T-cell (primary cell): ENCODE measurements around the gene SF3A1. TPM values are rescaled to one million over a fixed set of nuclear protein-coding genes. Genes with fewer than 3 reads are reported as not detected.

Experiments used
- ATAC-seq, 4 experiments: fragments of 200-7000 bp in 3 of 4; fragments of 150-1000 bp in 1 of 4; cut with Tn5 transposase; replicated peaks in 1 of 4; 1 replicate in 3 of 4; 2 replicates in 1 of 4; pipeline ENCODE4 v1.10.0; 2021; ENCODE audit warnings: moderate library complexity in 3 of 4, mild to moderate bottlenecking in 2 of 4, moderate number of reproducible peaks in 1 of 4
- CTCF ChIA-PET, 2 donors: fragments of 300-600 bp; sonication (Branson Sonifier 250); formaldehyde crosslinking; loops; one replicate each; lab custom pipeline; 2022; ENCODE audit warnings: antibody characterized with exemption in 2 of 2; lab: Charles Lee
- POLR2A ChIA-PET, 2 donors: fragments of 300-600 bp; sonication (Branson Sonifier 250); formaldehyde crosslinking; loops; one replicate each; lab custom pipeline; 2022; ENCODE audit warnings: antibody characterized with exemption in 2 of 2; lab: Charles Lee
- DNase-seq, 35 experiments: peaks; one replicate each; pipeline versions ENCODE4 v3.0.0 to v3.0.0-alpha.2; 2013 to 2023
- H3K27ac ChIP-seq: one replicate; pipeline ENCODE4 v1.5.1; 2013; ENCODE audit warnings: low read length
- H3K27me3 ChIP-seq, 2 experiments: replicated peaks in 1 of 2; 1 replicate in 1 of 2; 2 replicates in 1 of 2; pipeline versions ENCODE4 v1.6.1 to v1.7.0; 2013; ENCODE audit warnings: low read length in 1 of 2, mixed read lengths in 1 of 2; ENCODE audit not compliant: control insufficient read depth in 2 of 2, insufficient read depth in 2 of 2; ENCODE audit errors: extremely low read depth in 1 of 2
- H3K36me3 ChIP-seq, 2 donors: 1 replicate in 1 of 2; 2 replicates in 1 of 2; pipeline versions ENCODE4 v1.6.1 to v1.7.0; 2013; ENCODE audit warnings: low read length in 1 of 2; ENCODE audit not compliant: control insufficient read depth in 2 of 2, insufficient read depth in 1 of 2; ENCODE audit errors: extremely low read depth in 1 of 2
- H3K4me1 ChIP-seq, 2 experiments: 1 replicate in 1 of 2; 2 replicates in 1 of 2; pipeline versions ENCODE4 v1.6.1 to v1.7.0; 2013; ENCODE audit warnings: low read length in 2 of 2, mixed read lengths in 1 of 2; ENCODE audit not compliant: insufficient read depth in 2 of 2, control insufficient read depth in 1 of 2; ENCODE audit errors: extremely low read depth in 1 of 2
- H3K4me3 ChIP-seq, 2 donors: 1 replicate in 1 of 2; 2 replicates in 1 of 2; pipeline versions ENCODE4 v1.5.1 to v1.7.0; 2013; ENCODE audit warnings: mild to moderate bottlenecking in 2 of 2, low read length in 1 of 2, moderate library complexity in 1 of 2; ENCODE audit not compliant: control insufficient read depth in 1 of 2; ENCODE audit errors: extremely low read depth in 1 of 2
- H3K9me3 ChIP-seq: 2 replicates; pipeline ENCODE4 v1.7.0; 2013
- H3K27ac Mint-ChIP-seq, 2 donors: one replicate each; pipeline ENCODE4 v1.8.0; 2020 to 2021; ENCODE audit warnings: mild to moderate bottlenecking in 2 of 2, mixed read lengths in 2 of 2
- H3K27me3 Mint-ChIP-seq, 2 donors: one replicate each; pipeline ENCODE4 v1.8.0; 2021 to 2022; ENCODE audit warnings: mixed read lengths in 2 of 2
- H3K36me3 Mint-ChIP-seq: one replicate; pipeline ENCODE4 v1.8.0; 2021; ENCODE audit warnings: mixed read lengths
- H3K4me1 Mint-ChIP-seq, 3 donors: one replicate each; pipeline ENCODE4 v1.8.0; 2020 to 2022; ENCODE audit warnings: mixed read lengths in 3 of 3, mild to moderate bottlenecking in 1 of 3
- H3K4me3 Mint-ChIP-seq, 3 donors: one replicate each; pipeline ENCODE4 v1.8.0; 2020 to 2022; ENCODE audit warnings: mild to moderate bottlenecking in 3 of 3, mixed read lengths in 3 of 3, moderate library complexity in 3 of 3
- H3K9me3 Mint-ChIP-seq, 3 donors: one replicate each; pipeline ENCODE4 v1.8.0; 2020 to 2022; ENCODE audit warnings: mixed read lengths in 3 of 3
- WGBS: methylation state at CpG from one replicate; pipeline ENCODE4 v1.1.5; 2013; ENCODE audit warnings: missing lambda C conversion rate; ENCODE audit not compliant: insufficient coverage; 5-methylcytosine and 5-hydroxymethylcytosine counted together
- total RNA-seq, 35 experiments: library from RNA in 6 of 35; stranded (reverse) in 6 of 35; fragments of 120-200 nt in 1 of 35; gene quantifications; one replicate each; pipeline versions ENCODE4 v1.2.1 to v1.2.4 and lab custom pipeline; 2013 to 2026

The SF3A1 gene
- total RNA-seq, 5 donors from 2014 or later (not counting 1 experiment from before 2014, with no cell fraction given) = 272 to 323 (median 292) TPM

DNA sequence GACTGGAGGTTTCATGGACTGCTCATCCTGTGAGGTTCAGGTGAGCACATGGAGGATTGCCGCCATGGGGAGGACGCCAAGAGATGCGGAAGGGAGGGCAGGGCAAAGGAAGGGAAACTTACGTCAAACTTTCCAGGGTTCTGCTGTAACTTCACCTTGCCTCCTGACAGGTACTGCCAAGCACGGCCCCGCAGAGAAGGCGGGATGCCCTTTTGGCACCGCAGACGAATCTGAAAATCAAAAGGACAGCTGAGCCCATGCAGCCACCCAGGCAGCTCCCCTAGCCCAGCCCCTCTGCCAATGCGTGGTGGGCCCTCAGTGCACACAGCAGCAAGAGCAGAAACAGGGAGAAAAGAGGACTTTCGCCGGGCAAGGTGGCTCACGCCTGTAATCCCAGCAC lies 57.4 kb downstream of the SF3A1 start:
- Histone ChIP-seq H3K4me3 (no peak overlapping the region), H3K27ac (peak overlapping the region; percentile 71), H3K4me1 (peaks cover 67 to 96% of the 10 kb centered on the region in 2 experiments), H3K36me3 (peaks cover 16 to 82% of the 10 kb centered on the region in 2 donors), H3K9me3 (no peaks in the 10 kb centered on the region), H3K27me3 (no peaks in the 10 kb centered on the region)
- H3K4me1 Mint-ChIP-seq = peaks cover 86 to 93% (median 91%) of the 10 kb centered on the region in 3 donors
- ATAC-seq = no peak
- DNase-seq = no peak
- peak overlapping the region in 1 of 3 donors; percentile 70 for H3K4me3 Mint-ChIP-seq
- peak overlapping the region; percentile 94 to 99 for H3K27ac Mint-ChIP-seq
- no peaks in the 10 kb centered on the region for H3K27me3 Mint-ChIP-seq
- CTCF ChIA-PET = no interaction called here
- H3K9me3 Mint-ChIP-seq = no peaks in the 10 kb centered on the region
- POLR2A ChIA-PET = no interaction called here
- peaks cover 53% of the 10 kb centered on the region for H3K36me3 Mint-ChIP-seq
- WGBS = 97% methylated on average over 11 of the region's 13 CpGs

- POLR2A ChIA-PET = no interaction called here
- Mint-ChIP-seq H3K27ac (peak overlapping the region; percentile 94 to 99), H3K9me3 (no peaks in the 10 kb centered on the region), H3K36me3 (peaks cover 56% of the 10 kb centered on the region), H3K4me1 (peaks cover 81 to 88% (median 86%) of the 10 kb centered on the region in 3 donors), H3K27me3 (no peaks in the 10 kb centered on the region), H3K4me3 (peak overlapping the region in 1 of 3 donors; percentile 70)
- CTCF ChIA-PET = interaction anchor here in 1 of 2 donors (0.6 kb wide), 1 partner anchor 910 kb away, joined by 6 read pairs; no protein-coding TSS in a partner anchor
- H3K4me3 ChIP-seq = peak overlapping the region in 1 of 2 donors; percentile 32
- H3K27me3 ChIP-seq = no peaks in the 10 kb centered on the region
- H3K27ac ChIP-seq = peak overlapping the region; percentile 71
- DNase-seq = no peak
- peaks cover 23 to 84% of the 10 kb centered on the region in 2 donors for H3K36me3 ChIP-seq
- WGBS = 95% methylated on average over 7 of the region's 9 CpGs
- no peak for ATAC-seq
- no peaks in the 10 kb centered on the region for H3K9me3 ChIP-seq
- peaks cover 56 to 87% of the 10 kb centered on the region in 2 experiments for H3K4me1 ChIP-seq
Observed at GRCh38 chr22:30297991-30298701, 58.5 kb downstream of the SF3A1 start.

DNA sequence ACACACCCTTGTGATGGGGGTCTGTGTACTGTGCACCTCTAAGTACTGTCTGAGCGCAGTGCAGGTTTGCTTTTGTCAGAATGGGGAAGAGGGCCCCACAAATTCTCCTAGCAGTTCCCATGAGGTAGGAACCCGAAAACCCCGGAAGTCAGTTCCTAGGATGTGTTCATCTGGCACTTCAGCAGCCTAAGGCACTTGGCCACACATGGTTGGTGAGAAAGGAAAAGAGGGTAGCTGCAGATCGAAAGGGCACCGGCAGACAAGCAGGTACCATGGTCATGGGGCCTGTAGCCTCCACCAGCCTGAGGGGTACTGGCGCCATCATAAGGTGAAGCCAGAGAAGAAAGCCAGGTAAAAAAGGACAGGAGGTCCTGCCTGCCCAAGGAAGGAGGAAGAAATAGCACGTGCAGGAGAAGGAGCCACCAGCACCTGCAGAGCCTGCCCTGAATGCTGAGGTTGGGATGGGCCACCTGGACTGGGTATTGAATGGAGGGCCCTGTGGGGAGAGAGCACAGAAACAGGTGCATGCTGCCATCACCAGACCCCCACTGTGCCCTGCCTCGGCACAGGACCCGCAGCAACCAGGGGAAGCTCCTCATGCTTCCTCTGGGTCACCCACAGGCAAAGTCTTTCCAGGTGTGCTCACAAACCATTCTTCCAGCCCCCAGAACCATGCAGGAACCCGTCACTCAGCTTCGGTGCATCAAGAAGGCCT lies 59.3 kb downstream of the SF3A1 start:
- Histone ChIP-seq H3K4me1 (peaks cover 51 to 80% of the 10 kb centered on the region in 2 experiments), H3K27me3 (no peaks in the 10 kb centered on the region), H3K9me3 (no peaks in the 10 kb centered on the region), H3K4me3 (peak overlapping the region in 1 of 2 donors; percentile 32), H3K27ac (peak overlapping the region; percentile 71), H3K36me3 (peaks cover 25 to 84% of the 10 kb centered on the region in 2 donors)
- ChIA-PET POLR2A (no interaction called here), CTCF (no interaction called here)
- Mint-ChIP-seq H3K4me3 (peak overlapping the region in 1 of 3 donors; percentile 70), H3K4me1 (peaks cover 74 to 83% (median 80%) of the 10 kb centered on the region in 3 donors), H3K27me3 (no peaks in the 10 kb centered on the region), H3K27ac (peak overlapping the region; percentile 94 to 99), H3K9me3 (no peaks in the 10 kb centered on the region), H3K36me3 (peaks cover 54% of the 10 kb centered on the region)
- DNase-seq (no peak), ATAC-seq (no peak)
- WGBS = 77% methylated on average over 10 of the region's 11 CpGs

GRCh38 chr22:30296833-30297232 lies 59.9 kb downstream of the SF3A1 start:
- DNase-seq (no peak), ATAC-seq (peak; percentile 5 to 47 (median 22))
- WGBS = no CpG with 5 or more reads among the region's 3 CpGs
- CTCF ChIA-PET = no interaction called here
- H3K27me3 Mint-ChIP-seq = no peaks in the 10 kb centered on the region
- peak overlapping the region in 1 of 3 donors; percentile 70 for H3K4me3 Mint-ChIP-seq
- Histone ChIP-seq H3K36me3 (peaks cover 31 to 82% of the 10 kb centered on the region in 2 donors), H3K9me3 (no peaks in the 10 kb centered on the region), H3K4me1 (peaks cover 45 to 74% of the 10 kb centered on the region in 2 experiments), H3K4me3 (peak overlapping the region in 1 of 2 donors; percentile 19), H3K27me3 (no peaks in the 10 kb centered on the region), H3K27ac (peak overlapping the region; percentile 71)
- no peaks in the 10 kb centered on the region for H3K9me3 Mint-ChIP-seq
- H3K4me1 Mint-ChIP-seq = peaks cover 69 to 77% (median 74%) of the 10 kb centered on the region in 3 donors
- peak overlapping the region; percentile 94 to 99 for H3K27ac Mint-ChIP-seq
- POLR2A ChIA-PET = interaction anchor here (0.7 to 1.1 kb wide), 3 partner anchors 9 to 45 kb away, joined by 3 to 4 read pairs (median 3); no protein-coding TSS in a partner anchor
- peaks cover 50% of the 10 kb centered on the region for H3K36me3 Mint-ChIP-seq

DNA sequence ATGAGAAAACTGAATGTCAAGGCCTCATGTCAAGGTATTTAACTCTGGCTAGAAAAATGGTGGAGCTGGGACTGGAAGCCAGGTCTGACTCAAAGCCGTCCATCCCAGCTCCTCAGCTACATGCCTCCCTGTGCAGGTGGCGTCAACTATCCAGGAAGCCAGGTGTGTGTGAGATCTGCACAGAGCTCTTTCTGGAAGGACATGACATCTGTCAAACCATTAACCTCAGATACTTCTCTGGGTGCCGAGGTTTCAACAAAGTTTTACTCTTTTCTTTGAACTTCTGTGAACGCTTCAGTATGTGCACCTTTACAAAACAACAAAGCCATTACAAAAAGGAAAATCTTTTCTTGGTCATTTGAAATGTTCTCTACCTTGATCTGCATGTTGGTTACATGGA lies 60.4 kb downstream of the SF3A1 start:
- H3K27ac Mint-ChIP-seq = peak overlapping the region; percentile 94 to 99
- H3K36me3 ChIP-seq = peaks cover 33 to 82% of the 10 kb centered on the region in 2 donors
- H3K4me3 Mint-ChIP-seq = peak overlapping the region in 1 of 3 donors; percentile 70
- POLR2A ChIA-PET = interaction anchor here (0.7 to 1.1 kb wide), 4 partner anchors 10 to 45 kb away, joined by 3 to 4 read pairs (median 4); no protein-coding TSS in a partner anchor
- peaks cover 69 to 77% (median 74%) of the 10 kb centered on the region in 3 donors for H3K4me1 Mint-ChIP-seq
- ATAC-seq (peak; percentile 34 to 85 (median 40)), DNase-seq (peak in 3 of 35 experiments; percentile 28 to 49 (median 41))
- H3K27me3 Mint-ChIP-seq = no peaks in the 10 kb centered on the region
- no peaks in the 10 kb centered on the region for H3K9me3 Mint-ChIP-seq
- peaks cover 48% of the 10 kb centered on the region for H3K36me3 Mint-ChIP-seq
- CTCF ChIA-PET = no interaction called here
- H3K4me1 ChIP-seq = peaks cover 40 to 71% of the 10 kb centered on the region in 2 experiments
- H3K27ac ChIP-seq = peak overlapping the region; percentile 71
- H3K4me3 ChIP-seq = no peak overlapping the region
- no CpG with 5 or more reads among the region's 4 CpGs for WGBS
- no peaks in the 10 kb centered on the region for H3K9me3 ChIP-seq
- H3K27me3 ChIP-seq = no peaks in the 10 kb centered on the region

DNA sequence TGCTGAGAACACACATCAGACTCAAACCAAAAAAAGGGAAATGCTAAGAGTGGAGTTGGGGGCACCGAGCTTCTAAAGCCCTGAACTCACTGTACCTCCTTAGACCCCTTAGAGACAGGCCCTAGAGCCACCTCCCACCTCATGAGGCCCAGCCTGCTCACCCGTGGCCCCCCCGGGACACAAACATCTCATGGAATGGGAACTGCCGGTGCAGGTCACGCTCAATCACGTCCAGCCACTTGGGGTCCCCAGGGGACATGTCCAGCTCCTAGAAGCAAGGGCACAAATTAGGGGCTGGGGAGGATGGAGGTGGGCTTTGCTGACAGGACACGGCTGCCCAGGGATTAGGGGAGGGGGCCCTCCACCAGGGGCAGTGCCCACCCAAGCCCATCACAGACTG lies 61.1 kb downstream of the SF3A1 start:
- DNase-seq = no peak
- CTCF ChIA-PET = no interaction called here
- peaks cover 29 to 74% of the 10 kb centered on the region in 2 donors for H3K36me3 ChIP-seq
- H3K4me1 ChIP-seq = peaks cover 37 to 70% of the 10 kb centered on the region in 2 experiments
- no peak for ATAC-seq
- peaks cover 43% of the 10 kb centered on the region for H3K36me3 Mint-ChIP-seq
- no peaks in the 10 kb centered on the region for H3K27me3 ChIP-seq
- no peaks in the 10 kb centered on the region for H3K9me3 Mint-ChIP-seq
- no peaks in the 10 kb centered on the region for H3K9me3 ChIP-seq
- H3K27ac Mint-ChIP-seq = peak overlapping the region; percentile 94 to 99
- no peaks in the 10 kb centered on the region for H3K27me3 Mint-ChIP-seq
- peak overlapping the region; percentile 71 for H3K27ac ChIP-seq
- peaks cover 65 to 75% (median 74%) of the 10 kb centered on the region in 3 donors for H3K4me1 Mint-ChIP-seq
- no peak overlapping the region for H3K4me3 ChIP-seq
- no CpG with 5 or more reads among the region's 7 CpGs for WGBS
- H3K4me3 Mint-ChIP-seq = peak overlapping the region in 2 of 3 donors; percentile 9 to 70
- POLR2A ChIA-PET = interaction anchor here in 1 of 2 donors (1.1 kb wide), 2 partner anchors 11 to 46 kb away, joined by 4 read pairs; no protein-coding TSS in a partner anchor
